GM18951 (cell line): ENCODE data around the gene NAGK.
"Not testable (repeated sequence)": the region's sequence is repeated elsewhere in the genome, so short reads cannot be mapped to it uniquely, and the experiment has no call there.

Experiments
- POLR2A ChIP-seq: IDR thresholded peaks from 4 replicates; pipeline ENCODE4 v1.6.1; 2011; ENCODE audit warnings: mild to moderate bottlenecking; ENCODE audit not compliant: insufficient read length, insufficient read depth; ENCODE audit errors: extremely low read depth
- in situ Hi-C: fragments of 300-500 bp; cut with MboI; formaldehyde crosslinking; loops from one replicate; pipeline ENCODE4 v1.12.0; 2022; ENCODE audit warnings: low sequenced_read_pairs, mixed read lengths, inconsistent platforms; ENCODE audit not compliant: unreplicated experiment

Gene NAGK

DNA sequence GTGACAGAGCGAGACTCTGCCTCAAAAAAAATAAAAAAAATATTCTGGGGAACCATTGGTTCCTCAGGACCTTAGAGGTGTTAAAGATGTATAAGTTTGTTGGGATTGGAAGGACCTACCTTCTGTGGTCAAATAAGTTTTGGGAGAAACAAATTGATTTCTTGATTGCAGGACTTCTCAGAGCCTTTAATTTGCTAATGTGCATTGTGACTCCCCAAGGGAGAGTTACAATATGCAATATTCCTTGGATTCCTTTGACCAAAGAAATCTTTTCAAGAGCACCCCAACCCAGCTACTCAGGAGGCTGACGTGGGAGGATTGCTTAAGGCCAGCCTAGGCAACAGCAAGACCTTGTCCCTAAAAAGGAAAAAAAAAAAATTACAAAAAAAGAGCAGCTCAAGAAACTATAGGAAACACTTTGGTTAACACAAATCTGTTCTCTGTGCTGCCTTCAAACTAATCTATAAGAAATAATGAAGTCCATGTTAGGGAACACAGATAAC, 6.5 kb downstream of the NAGK start:
- in situ Hi-C loops = no loop called here
- TF ChIP-seq POLR2A = no peak

DNA sequence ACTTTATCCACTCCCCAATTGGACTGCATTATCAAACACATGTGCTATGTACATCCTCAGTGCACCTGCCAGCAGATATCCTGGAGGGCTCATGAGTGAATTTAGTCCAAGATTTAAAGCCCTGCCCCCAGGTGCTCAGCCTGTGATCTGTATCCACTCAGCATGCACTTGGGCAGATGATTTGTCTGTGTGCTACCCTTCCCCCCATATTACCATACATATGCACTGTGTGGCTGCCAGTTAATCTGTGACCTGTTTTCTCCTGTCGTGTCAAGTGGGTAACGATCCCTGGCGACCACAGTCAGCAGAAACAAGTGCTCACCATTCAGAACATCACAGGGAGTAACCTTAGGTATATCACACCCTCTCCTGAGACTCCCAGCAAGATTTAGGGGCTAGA, 10.2 kb downstream of the NAGK start:
- in situ Hi-C loops = no loop called here
- no peak for TF ChIP-seq POLR2A

DNA sequence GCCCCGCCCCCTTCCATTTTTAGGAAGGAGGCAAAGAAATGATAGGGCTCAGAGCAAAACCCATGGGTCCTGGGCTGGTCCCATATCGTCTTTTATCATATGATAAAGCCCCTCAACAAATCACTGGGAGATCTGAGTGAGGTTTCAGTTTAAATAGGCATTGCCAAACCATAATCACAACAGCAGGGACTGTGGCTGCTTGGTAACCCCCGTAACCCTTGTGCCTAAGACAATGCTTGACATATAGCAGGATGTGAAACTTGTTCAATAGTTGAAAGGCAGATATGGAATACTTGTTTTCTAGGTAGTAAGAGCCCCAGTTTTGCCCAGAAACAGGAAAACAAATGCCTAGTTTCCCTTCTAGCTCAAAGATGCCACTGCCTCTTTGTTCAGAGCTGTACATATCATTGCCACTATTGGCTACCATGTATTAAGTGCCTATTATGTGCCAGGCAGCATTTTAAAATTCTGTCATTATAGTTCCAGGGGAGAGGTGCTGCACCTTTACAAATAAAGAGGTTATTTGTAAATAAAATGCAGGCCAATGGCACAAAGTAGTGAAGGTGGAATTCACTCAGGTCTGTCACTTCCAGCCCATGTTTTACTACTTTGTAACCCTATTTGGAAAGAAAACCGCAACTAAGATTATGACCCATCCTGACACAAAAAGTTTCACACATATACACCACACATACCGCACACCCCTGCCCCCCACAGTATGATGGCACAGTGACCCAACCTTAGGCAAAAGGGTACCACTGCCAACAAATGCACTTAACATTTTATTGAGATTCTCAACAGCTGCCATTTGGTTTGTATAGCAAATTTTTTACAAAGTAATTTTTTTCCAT, 14.2 kb downstream of the NAGK start:
- no peak for TF ChIP-seq POLR2A
- in situ Hi-C loops = no loop called here

DNA sequence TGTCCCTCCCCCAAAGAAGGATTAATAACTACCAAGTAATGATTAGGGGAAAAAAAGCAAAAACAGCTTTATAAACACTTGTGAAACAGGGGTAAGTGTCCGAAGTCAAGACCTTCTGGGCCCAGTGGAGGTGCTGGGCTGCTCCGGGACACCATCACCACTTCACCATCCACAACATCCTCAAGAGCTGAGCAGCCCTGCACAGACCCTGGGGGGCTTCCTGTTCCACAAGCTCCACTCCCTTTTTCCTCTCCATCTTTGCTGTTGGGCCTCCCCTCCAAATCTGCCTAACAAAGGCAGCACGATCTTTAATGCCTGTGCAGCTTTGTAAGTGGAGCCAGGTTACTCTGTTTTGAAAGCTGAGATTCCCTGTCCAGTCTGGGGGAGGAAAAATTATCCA, 14.8 kb downstream of the NAGK start:
- in situ Hi-C loops = not testable (repeated sequence)

DNA sequence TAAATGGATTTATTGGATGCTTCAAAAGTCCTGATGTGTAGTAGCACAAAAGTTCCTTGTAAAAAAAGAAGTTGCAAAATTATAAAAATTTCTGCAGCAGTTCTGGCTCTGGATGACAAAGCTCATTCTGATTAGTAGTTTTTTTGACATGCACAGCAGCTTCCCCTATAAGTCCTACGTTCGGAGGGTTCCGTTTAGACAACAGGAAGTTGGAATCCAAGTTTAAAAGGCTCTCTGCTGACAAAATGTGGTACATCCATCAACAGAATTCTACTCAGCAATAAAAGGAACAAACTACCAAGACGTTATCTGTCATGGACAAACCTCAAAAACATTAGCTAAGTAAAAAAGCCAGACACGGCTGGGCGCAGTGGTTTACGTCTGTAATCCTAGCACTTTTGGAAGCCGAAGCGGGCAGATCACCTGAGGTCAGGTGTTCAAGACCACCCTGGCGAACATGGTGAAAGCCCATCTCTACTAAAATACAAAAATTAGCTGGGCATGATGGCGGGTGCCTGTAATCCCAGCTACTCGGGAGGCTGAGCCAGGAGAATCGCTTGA, 15.4 kb downstream of the NAGK start:
- in situ Hi-C loops = not testable (repeated sequence)

DNA sequence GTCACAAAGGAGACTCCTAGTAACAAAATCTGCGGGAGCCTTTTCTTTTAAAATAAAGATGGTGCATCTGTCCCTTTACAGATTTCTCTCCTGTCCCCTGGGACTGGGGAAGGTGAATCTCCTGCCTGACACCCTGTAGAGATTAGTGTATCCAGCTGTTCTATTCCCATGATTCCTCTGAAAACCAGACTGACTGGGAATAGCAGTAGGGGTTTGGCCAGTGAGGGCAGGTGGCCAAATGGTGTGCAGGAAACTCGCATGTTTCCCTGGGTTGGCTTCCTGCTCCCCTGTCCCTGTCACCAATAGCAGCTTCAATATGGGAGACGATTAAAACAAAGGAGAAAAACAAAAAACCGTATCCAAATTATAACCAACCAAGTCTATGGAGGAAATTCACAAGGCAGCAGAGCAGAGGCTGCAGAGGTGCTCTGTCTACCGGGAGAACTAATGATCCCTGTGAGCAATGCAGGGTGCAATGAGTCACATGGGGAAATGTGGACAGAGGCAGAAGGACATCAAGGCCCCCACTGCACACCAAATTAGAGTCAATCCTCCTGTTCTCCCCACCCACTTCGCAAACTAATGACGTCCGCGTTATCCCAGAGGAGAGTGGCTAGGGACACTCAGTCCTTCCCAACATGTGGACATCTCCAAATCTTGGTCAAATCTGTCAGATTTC, 17.0 kb downstream of the NAGK start:
- in situ Hi-C loops = not testable (repeated sequence)

DNA sequence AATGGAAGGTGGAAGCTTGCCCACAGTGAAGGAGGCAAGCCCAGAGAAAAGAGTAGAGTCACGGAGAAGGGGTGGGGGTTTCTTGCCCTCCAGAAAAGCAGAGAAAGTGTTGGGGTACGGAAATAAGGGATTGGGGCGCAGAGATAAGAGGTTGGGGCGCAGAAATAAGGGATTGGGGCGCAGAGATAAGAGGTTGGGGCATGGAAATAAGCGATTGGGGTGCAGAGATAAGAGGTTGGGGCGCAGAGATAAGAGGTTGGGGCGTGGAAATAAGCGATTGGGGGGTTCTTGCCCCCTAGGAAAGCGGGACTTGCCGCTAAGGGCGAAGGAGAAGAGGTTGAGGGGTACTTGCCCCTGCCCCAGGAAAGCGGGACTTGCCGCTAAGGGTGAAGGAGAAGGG, 21.0 kb downstream of the NAGK start:
- in situ Hi-C loops = not testable (repeated sequence)

DNA sequence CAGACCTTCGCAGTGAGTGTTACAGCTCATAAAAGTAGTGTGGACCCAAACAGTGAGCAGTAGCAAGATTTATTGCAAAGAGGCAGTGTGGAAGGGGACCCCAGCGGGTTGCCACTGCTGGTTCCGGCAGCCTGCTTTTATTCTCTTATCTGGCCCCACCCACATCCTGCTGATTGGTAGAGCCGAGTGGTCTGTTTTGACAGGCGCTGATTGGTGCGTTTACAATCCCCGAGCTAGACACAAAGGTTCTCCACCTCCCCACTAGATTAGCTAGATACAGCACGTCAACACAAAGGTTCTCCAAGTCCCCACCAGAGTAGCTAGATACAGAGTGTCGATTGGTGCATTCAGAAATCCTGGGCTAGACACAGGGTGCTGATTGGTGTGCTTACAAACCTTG, 23.4 kb downstream of the NAGK start:
- in situ Hi-C loops = not testable (repeated sequence)

DNA sequence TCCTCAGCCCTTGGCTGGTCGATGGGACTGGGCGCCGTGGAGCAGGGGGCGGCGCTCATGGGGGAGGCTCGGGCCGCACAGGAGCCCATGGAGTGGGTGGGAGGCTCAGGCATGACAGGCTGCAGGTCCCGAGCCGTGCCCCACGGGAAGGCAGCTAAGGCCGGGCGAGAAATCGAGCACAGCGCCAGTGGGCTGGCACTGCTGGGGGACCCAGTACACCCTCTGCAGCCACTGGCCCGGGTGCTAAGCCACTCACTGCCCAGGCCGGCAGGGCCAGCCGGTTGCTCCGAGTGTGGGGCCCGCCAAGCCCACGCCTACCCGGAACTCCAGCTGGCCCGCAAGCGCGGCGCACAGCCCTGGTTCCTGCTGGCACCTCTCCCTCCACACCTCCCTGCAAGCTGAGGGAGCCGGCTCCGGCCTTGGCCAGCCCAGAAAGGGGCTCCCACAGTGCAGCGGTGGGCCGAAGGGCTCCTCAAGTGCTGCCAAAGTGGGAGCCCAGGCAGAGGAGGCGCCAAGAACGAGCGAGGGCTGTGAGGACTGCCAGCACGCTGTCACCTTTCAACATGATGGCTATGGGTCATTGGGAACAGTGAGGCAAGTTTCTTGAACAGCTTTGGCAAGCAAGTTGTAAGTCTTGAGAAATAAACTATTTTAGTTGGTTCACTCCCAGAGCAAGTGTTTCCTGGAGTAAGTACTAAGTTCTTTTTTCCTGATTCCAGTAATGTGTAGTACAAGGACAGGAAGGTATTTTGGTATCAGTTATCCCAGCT, 24.2 kb downstream of the NAGK start:
- in situ Hi-C loops = not testable (repeated sequence)

DNA sequence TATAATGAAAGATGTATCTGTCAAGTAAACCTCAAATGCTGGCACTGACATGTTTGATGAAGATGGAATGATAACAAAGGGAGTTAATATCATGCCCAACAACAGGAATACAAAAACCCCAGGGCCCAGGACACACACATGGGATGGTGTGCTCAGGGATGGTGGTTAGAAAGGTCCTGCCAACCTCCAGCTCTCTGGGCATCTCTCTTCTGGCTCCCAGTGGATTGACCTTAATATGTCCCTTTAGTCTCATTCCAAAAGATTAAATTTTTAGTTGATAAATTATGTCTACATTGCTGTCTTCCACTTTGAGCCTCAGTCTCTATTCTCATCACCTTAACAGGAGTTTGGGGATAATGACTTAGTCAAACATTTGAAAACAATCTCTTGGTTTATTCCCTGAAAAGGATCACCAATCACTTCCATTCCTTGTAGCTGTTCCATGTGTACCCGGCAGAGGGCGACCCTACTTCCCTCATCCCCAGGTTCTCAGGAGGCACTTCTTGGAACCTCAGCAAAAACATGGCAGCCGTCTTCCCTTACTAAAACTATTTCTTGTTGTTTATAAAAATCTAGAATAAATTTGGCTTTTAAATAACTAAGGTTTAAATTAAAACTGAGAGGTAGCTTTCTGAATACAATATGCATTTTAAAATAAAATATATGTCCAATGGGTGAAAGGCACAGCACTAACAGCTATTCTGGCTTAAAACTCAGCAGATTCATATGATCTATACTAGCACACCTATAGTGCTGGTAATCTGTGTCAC, 31.9 kb downstream of the NAGK start:
- no peak for TF ChIP-seq POLR2A
- in situ Hi-C loops = no loop called here

DNA sequence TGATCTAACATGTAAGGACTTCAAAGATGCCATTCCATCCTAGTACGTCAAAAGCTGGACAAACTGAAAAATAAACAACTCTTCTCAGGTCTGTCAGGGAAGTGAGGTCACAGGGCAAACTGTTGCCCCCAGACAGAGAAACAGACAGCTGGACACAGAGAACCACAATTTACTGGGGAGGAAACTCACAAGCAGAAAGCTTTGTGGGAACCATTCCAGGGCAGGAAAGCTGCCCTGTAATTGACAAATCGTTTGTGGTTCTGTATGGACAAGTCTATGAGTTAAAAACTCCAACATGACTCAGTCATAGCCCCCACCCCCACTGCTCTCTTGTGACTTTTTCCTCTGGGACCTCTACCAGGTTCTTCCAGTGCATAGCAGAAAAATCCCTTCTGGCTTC, 33.2 kb downstream of the NAGK start:
- in situ Hi-C loops = no loop called here
- TF ChIP-seq POLR2A = no peak

DNA sequence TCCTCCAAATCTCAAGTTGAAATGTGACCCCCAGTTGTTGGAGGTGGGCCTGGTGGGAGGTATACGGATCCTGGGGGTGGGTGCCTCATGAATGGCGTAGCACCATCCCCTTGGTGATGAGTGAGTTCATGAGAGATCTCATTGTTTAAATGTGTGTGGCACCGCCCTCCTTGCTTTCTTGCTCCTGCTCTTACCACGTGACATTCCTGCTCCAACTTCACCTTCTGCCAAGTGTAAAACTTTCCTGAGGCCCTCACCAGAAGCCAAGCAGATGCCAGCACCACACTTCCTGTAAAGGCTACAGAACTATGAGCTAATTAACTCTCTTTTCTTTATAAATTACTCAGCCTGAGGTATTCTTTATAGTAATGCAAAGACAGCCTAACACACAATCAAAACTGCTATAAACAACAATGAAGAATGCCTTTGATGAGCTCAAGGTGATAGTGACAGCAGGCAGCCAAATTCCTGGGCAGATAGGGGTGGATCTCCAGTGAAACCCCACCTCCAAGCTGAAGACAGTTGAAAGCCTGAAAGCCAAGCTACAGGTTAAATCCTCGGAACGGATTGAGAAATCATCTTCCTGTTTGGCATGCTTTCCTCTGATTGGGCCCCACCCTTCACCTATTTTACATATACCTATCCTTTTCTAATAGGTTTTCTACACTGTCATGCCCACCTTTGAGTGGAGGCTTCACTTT, 34.7 kb downstream of the NAGK start:
- in situ Hi-C loops = no loop called here
- TF ChIP-seq POLR2A = no peak

DNA sequence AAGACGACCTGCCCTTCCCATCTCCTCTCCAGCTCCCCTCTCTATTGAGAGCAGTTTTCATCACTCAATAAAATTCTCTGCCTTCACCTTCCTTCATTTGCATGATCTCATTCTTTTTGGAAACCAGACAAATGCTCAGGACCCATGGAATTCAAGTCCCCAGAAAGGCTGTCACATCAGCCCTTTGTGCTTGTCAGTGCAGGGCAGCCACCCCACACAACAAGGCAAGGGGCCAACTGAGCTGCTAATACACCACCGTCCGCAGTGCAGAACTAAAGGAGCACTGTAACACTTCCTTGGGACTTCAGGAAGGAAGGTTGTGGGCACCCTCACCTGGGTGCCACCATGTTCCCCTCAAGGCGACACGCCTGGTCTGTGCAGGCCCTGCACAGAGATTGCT, 35.4 kb downstream of the NAGK start:
- no peak for TF ChIP-seq POLR2A
- in situ Hi-C loops = no loop called here

DNA sequence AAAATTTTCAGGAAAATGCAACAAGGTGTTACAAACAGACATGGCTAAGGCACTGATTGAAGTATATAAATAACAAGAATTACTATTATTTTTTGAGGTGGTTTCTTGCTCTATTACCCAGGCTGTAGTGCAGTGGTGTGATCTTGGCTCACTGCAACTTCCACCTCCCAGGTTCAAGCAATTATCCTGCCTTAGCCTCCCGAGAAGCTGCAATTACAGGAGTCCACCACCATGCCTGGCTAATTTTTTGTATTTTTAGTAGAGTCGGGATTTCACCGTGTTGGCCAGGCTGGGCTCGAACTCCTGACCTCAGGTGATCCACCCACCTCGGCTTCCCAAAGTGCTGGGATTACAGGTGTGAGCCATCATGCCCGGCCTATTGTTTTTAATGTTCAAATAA, 38.0 kb downstream of the NAGK start:
- in situ Hi-C loops = not testable (repeated sequence)
